Natural killer cell (primary cell): ENCODE results near the gene ST3GAL2. TPM values are rescaled to one million over a fixed set of nuclear protein-coding genes. Genes with fewer than 3 reads are reported as not detected.

ENCODE experiments used
- ATAC-seq, 3 donors: fragments of 150-1000 bp in 2 of 3; fragments of 200-7000 bp in 1 of 3; cut with Tn5 transposase; 1 replicate in 1 of 3; 2 replicates in 2 of 3; pipeline ENCODE4 v1.10.0; 2021; ENCODE audit warnings: mild to moderate bottlenecking in 2 of 3, moderate library complexity in 2 of 3
- DNase-seq, 2 donors: peaks; one replicate each; pipeline versions ENCODE4 v3.0.0 to v3.0.0-alpha.2; 2013 to 2021; ENCODE audit warnings: mixed read lengths in 1 of 2
- H3K27ac ChIP-seq: one replicate; pipeline ENCODE4 v1.5.1; 2013; ENCODE audit warnings: mild to moderate bottlenecking, low read length
- H3K27me3 ChIP-seq: one replicate; pipeline ENCODE4 v1.6.1; 2013; ENCODE audit warnings: low read length; ENCODE audit not compliant: control insufficient read depth, insufficient read depth
- H3K36me3 ChIP-seq: one replicate; pipeline ENCODE4 v1.6.1; 2013; ENCODE audit warnings: low read length; ENCODE audit not compliant: control insufficient read depth, insufficient read depth
- H3K4me1 ChIP-seq: one replicate; pipeline ENCODE4 v1.6.1; 2013; ENCODE audit warnings: low read length; ENCODE audit not compliant: control insufficient read depth, insufficient read depth
- H3K4me3 ChIP-seq: one replicate; pipeline ENCODE4 v1.5.1; 2013; ENCODE audit warnings: low read length
- H3K9me3 ChIP-seq: one replicate; pipeline ENCODE4 v1.6.1; 2013; ENCODE audit warnings: low read length; ENCODE audit not compliant: control insufficient read depth, insufficient read depth
- H3K27ac Mint-ChIP-seq, 2 donors: one replicate each; pipeline ENCODE4 v1.8.0; 2022; ENCODE audit warnings: mild to moderate bottlenecking in 2 of 2, mixed read lengths in 2 of 2, moderate library complexity in 1 of 2
- H3K27me3 Mint-ChIP-seq, 2 donors: one replicate each; pipeline ENCODE4 v1.8.0; 2022; ENCODE audit warnings: low read depth in 2 of 2, mixed read lengths in 2 of 2
- H3K36me3 Mint-ChIP-seq: one replicate; pipeline ENCODE4 v1.8.0; 2022; ENCODE audit warnings: mixed read lengths
- H3K4me1 Mint-ChIP-seq, 2 donors: one replicate each; pipeline ENCODE4 v1.8.0; 2022; ENCODE audit warnings: mixed read lengths in 2 of 2
- H3K4me3 Mint-ChIP-seq: one replicate; pipeline ENCODE4 v1.8.0; 2022; ENCODE audit warnings: mild to moderate bottlenecking, moderate library complexity, mixed read lengths
- H3K9me3 Mint-ChIP-seq, 2 donors: one replicate each; pipeline ENCODE4 v1.8.0; 2022; ENCODE audit warnings: mixed read lengths in 2 of 2
- WGBS: methylation state at CpG from one replicate; pipeline ENCODE4 v1.1.7; 2013; ENCODE audit warnings: missing lambda C conversion rate; ENCODE audit not compliant: insufficient coverage; 5-methylcytosine and 5-hydroxymethylcytosine counted together
- intact Hi-C: fragments of 100-400 bp; cut with micrococcal nuclease; formaldehyde crosslinking; loops from one replicate; pipeline ENCODE4 v1.14.2; 2022
- total RNA-seq, 4 donors: library from RNA; stranded (reverse); fragments of 120-200 nt in 1 of 4; gene quantifications; one replicate each; pipeline versions ENCODE4 v1.2.3 to v1.2.4, GENCODE V29; 2013 to 2022
- TF ChIP-seq, protein P1 (sequence below): fragments of 200-600 bp; IDR thresholded peaks from one replicate; pipeline ENCODE4 v1.8.0; 2022; ENCODE audit warnings: antibody characterized with exemption

Gene ST3GAL2
- total RNA-seq, 3 donors from 2014 or later (not counting 1 experiment from before 2014, with no cell fraction given) = 25.9 to 39.1 (median 36.9) TPM

DNA sequence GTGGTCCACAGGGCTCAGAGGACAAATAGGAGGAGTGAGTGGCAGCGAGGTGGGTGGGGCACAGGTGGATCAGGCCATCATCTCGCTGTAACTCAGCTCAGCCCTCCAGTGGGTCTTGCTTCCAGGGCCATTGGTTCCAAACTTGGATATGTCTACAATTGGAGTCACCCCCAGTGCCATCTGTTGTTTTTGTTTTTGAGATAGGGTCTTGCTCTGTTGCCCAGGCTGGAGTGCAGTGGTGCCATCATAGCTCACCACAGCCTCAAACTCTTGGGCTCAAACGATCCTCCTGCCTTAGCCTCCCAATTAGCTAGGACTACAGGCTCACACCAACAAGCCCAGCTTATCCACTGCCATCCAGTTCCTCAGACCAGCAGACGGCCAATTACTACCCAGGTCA is 46.3 kb downstream of the ST3GAL2 start:
- Mint-ChIP-seq H3K4me1 (no peaks in the 10 kb centered on the region), H3K36me3 (no peaks in the 10 kb centered on the region), H3K4me3 (no peak overlapping the region), H3K27ac (no peak overlapping the region), H3K9me3 (no peaks in the 10 kb centered on the region), H3K27me3 (no peaks in the 10 kb centered on the region)
- TF ChIP-seq, protein P1, sequence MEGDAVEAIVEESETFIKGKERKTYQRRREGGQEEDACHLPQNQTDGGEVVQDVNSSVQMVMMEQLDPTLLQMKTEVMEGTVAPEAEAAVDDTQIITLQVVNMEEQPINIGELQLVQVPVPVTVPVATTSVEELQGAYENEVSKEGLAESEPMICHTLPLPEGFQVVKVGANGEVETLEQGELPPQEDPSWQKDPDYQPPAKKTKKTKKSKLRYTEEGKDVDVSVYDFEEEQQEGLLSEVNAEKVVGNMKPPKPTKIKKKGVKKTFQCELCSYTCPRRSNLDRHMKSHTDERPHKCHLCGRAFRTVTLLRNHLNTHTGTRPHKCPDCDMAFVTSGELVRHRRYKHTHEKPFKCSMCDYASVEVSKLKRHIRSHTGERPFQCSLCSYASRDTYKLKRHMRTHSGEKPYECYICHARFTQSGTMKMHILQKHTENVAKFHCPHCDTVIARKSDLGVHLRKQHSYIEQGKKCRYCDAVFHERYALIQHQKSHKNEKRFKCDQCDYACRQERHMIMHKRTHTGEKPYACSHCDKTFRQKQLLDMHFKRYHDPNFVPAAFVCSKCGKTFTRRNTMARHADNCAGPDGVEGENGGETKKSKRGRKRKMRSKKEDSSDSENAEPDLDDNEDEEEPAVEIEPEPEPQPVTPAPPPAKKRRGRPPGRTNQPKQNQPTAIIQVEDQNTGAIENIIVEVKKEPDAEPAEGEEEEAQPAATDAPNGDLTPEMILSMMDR = no peak
- Histone ChIP-seq H3K4me3 (no peak overlapping the region), H3K36me3 (peaks cover 18% of the 10 kb centered on the region), H3K27ac (no peak overlapping the region), H3K9me3 (no peaks in the 10 kb centered on the region), H3K27me3 (no peaks in the 10 kb centered on the region), H3K4me1 (no peaks in the 10 kb centered on the region)
- intact Hi-C loops = no loop called here
- ATAC-seq (no peak), DNase-seq (no peak)
- 93% methylated on average over 4 of the region's 4 CpGs for WGBS

DNA sequence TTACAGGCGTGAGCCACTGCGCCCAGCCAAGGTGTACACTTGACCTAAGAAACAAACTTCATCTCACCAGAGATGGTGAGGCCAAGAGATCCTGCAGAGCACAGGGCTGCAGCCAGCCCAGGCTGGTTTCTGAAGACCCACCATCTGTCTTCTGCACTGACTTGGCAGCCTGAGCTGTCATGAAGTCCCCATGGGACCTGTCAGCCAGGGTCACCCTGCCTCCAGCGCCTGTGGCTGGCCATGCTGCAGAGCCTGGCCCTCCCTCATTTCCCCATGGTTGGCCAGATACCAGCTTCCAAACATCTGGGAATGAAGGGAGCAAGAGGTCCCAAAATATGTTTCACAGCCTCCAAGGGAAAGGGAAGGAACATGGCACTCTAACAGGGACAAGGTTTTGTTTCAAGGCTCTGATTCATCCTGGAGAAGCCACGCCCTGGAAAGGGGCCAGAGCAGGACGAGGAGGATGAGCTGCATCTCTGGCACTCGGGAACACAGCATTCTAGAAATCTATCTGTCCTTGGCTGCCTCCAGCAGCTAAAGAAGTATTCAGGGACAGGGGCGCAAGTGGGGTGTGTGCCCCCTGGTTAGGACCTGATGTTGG is 46.9 kb downstream of the ST3GAL2 start:
- H3K27me3 ChIP-seq = no peaks in the 10 kb centered on the region
- WGBS = 95% methylated on average over 7 of the region's 7 CpGs
- intact Hi-C loops = no loop called here
- TF ChIP-seq, protein P1 = no peak
- Mint-ChIP-seq H3K27me3 (no peaks in the 10 kb centered on the region), H3K36me3 (no peaks in the 10 kb centered on the region), H3K27ac (peak overlapping the region in 1 of 2 donors; percentile 49), H3K9me3 (no peaks in the 10 kb centered on the region), H3K4me1 (no peaks in the 10 kb centered on the region), H3K4me3 (no peak overlapping the region)
- H3K27ac ChIP-seq = no peak overlapping the region
- ATAC-seq (no peak), DNase-seq (no peak)
- no peaks in the 10 kb centered on the region for H3K9me3 ChIP-seq
- H3K4me1 ChIP-seq = no peaks in the 10 kb centered on the region
- H3K4me3 ChIP-seq = no peak overlapping the region
- H3K36me3 ChIP-seq = peaks cover 20% of the 10 kb centered on the region

DNA sequence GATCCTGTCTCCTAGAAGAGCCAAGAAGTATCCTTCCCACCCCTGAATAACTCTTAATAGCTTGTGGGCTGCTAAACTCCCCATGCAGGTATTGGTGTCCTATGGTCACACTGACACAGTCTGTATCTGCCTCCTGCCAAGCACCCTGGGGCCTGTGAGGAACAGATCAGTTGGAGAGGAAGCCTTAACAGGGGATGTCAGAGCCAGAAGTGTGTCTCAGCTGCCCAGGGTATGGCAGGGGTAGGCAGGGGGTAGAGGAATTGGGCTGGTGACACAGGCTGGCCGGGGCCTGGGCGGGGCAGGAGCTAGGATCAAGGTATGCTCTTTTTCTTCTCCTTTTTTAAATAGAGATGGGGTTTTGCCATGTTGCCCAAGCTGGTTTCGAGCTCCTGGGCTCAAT is 47.5 kb downstream of the ST3GAL2 start:
- Mint-ChIP-seq H3K27ac (peak overlapping the region in 1 of 2 donors; percentile 49), H3K9me3 (no peaks in the 10 kb centered on the region), H3K4me3 (no peak overlapping the region), H3K4me1 (no peaks in the 10 kb centered on the region), H3K36me3 (no peaks in the 10 kb centered on the region), H3K27me3 (no peaks in the 10 kb centered on the region)
- WGBS = 100% methylated on average over 3 of the region's 3 CpGs
- Histone ChIP-seq H3K27ac (no peak overlapping the region), H3K36me3 (peaks cover 20% of the 10 kb centered on the region), H3K27me3 (no peaks in the 10 kb centered on the region), H3K9me3 (no peaks in the 10 kb centered on the region), H3K4me3 (no peak overlapping the region), H3K4me1 (no peaks in the 10 kb centered on the region)
- DNase-seq (no peak), ATAC-seq (no peak)
- intact Hi-C loops = no loop called here
- TF ChIP-seq, protein P1 = no peak

DNA sequence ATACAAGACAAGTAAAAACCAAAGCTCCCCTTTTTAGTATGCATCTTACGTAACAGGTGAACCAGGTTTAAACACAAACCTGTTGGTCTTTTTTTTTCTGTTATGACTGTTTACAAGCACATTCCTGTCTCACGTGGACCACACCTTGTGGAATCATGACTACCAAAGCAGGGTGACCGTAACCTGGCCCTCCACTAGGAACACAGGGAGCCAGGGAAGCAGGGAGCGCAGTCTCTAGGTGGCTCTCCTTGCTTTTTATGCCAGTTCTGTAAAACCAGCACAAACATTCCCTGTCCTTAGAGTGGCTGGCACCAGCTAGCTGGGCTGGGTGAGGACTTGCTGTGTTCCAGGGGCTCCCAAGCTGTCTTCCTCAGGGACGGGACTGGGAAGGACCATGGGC is 48.1 kb downstream of the ST3GAL2 start:
- no peaks in the 10 kb centered on the region for H3K9me3 ChIP-seq
- no peaks in the 10 kb centered on the region for H3K27me3 Mint-ChIP-seq
- no peaks in the 10 kb centered on the region for H3K27me3 ChIP-seq
- no peaks in the 10 kb centered on the region for H3K4me1 ChIP-seq
- 96% methylated on average over 4 of the region's 5 CpGs for WGBS
- no peak overlapping the region for H3K4me3 ChIP-seq
- no peak for DNase-seq
- no peaks in the 10 kb centered on the region for H3K9me3 Mint-ChIP-seq
- ATAC-seq = no peak
- H3K36me3 Mint-ChIP-seq = no peaks in the 10 kb centered on the region
- no peak overlapping the region for H3K27ac ChIP-seq
- no peak overlapping the region for H3K27ac Mint-ChIP-seq
- intact Hi-C loops = no loop called here
- TF ChIP-seq, protein P1 = no peak
- H3K36me3 ChIP-seq = peaks cover 20% of the 10 kb centered on the region
- no peaks in the 10 kb centered on the region for H3K4me1 Mint-ChIP-seq
- no peak overlapping the region for H3K4me3 Mint-ChIP-seq
